NCI-H1436 (cell line): ENCODE data around the gene SHFL.
A peak's percentile ranks its signal among the peaks of the same experiment; 100 is the strongest.

Source experiments
- DNase-seq: peaks from one replicate; lab custom pipeline; 2025; lab: John Stamatoyannopoulos, UW

SHFL gene

DNA sequence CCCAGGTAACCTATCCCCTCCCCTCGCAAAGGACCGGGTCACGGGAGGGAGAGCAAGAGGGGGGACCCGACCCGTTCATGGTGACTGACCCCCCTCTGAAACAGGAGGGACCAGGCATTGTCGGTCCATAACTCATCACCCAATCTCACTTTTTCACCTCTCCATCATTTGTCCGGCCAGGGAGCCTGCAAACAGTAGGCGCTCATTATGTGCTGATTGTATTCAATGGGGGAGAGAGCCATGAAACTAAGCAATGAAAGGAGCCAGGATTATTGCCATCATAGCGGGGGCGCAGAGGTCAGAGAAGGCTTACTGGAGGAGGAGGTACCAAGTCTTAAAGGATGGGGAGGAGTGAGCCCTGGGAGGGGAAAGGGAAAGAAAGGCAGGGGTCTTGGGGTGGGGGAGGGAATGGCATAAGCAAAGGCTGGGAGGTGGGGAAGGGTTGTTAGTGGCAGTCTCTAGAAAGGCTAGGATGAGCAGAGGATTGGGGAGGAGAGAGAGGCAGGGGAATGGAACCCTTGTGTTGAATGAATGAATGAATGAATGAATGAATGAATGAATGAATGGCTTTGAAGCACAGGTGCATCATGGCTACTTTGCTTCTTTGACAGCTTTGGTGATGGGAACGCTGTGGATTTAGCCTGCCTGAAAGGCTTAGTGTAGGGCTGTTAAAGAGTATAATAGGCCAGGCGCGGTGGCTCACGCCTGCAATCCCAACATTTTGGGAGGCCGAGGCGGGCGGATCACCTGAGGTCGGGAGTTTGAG, 1.4 kb downstream of the SHFL start:
- no peak for DNase-seq

DNA sequence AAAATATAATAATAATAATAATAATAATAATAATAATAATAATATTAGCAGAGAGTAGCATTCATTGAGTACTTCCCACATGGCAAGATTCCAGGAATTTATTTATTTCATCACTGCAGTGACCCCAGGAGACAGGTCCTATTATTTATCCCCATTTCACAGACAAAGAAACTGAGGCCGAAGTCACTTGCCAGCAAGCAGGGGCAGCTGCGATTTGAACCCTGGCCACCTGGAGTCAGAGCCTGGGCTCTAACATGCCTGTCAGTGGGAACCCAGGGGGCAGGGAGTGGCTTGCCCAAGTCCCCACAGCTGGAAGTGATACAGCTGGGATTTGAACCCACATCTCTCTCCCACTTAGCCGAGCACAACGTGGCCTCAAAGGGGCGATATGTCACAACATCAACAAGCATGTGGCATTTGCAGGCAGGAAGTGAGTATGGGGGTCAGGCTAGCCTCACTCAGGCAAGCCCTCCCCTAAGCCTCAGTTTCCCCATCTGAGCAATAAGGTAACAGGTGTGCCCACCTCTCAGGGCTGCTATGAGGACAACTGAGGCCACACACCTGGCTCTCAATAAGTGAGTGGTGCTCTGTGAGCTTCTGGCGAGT, 2.9 kb downstream of the SHFL start:
- DNase-seq = no peak

DNA sequence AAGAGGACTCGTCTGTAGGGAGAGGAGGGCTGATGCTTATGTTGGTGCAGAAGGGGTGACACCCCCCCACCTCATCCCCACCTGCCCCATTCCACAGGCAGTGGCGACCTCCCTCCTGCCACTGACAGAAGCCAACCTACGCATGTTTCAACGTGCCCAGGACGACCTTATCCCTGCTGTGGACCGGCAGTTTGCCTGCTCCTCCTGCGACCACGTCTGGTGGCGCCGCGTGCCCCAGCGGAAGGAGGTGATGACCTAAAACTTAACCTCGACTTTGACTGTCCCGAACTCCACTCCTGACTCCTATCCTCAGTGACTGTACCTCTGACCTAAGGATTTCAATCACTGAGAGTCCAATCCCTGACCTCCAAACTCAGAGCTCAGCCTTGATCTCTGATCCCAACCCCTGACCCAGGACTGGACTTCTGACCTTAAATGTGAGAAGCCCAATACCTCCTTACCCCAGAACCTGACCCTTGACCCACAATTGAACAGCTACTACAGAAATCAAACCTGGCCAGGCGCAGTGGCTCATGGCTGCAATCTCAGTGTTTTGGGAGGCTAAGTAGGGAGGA, 3.8 kb downstream of the SHFL start:
- no peak for DNase-seq

DNA sequence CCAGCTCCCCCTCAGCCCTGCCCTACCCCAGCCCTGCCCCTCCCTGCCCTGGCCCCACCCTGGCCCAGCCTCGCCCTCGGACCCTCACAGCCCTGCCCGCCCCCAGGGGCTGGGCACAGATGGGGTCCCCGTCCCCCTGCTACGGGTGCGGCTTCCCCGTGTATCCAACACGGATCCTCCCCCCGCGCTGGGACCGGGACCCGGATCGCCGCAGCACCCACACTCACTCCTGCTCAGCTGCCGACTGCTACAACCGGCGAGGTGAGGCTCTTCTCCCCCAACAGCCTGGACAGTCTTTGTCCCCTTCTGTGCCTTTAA, 5.2 kb downstream of the SHFL start:
- DNase-seq = no peak

- DNase-seq = no peak
These were observed 6.0 kb downstream of the SHFL start for GRCh38 chr19:10091895-10092641.

- no peak for DNase-seq
These were observed 6.7 kb downstream of the SHFL start for GRCh38 chr19:10092648-10093294.

GRCh38 chr19:10093295-10094186, 7.4 kb downstream of the SHFL start:
- no peak for DNase-seq

DNA sequence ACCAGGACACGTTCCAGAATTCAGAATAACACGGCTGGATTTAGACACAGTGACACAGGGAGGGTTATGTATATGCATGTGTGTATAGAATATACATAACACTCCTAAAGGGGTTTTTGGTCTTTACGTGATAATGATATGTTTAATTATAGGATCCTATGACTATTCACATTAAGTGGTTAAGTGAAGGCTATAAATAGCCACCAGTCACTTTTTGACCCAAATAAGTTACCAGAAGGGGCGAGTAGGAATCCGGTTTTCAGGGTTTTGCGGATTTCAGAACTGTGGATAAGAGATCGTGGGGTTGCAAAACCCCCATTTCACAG, 9.5 kb downstream of the SHFL start:
- no peak for DNase-seq

DNA sequence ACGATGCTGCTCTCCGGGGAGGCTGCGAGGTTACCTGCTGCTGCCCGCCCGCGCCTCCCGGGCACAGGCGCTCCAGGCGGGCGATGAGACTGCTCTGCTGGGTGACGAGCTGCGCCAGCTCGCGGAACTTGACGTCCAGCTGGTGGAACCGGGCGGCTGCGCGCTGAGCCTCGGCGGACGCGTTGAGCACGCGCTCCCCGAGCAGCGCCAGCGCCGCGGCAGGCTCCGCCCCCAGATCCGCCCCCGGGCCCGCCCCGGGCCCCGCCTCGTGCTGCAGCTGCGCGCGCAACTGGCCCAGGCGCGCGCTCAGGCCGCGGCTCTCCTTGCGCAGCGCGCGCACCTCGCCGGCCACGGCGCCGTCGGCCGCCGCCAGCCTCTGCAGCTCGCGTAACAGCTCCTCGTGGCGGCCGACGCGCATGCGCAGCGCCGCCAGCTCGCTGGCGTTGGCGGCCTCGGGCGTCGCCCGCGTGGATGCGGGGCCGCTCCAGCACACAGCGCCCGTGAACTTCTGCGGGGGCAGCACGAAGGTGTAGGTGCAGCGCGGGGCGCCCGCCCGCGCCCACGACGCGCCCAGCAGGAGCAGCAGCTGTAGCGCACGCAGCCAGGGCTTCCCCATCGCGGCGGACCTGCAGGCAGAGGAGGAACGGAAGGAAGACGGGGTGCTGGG, 10.0 kb downstream of the SHFL start:
- peak; percentile 82 for DNase-seq

DNA sequence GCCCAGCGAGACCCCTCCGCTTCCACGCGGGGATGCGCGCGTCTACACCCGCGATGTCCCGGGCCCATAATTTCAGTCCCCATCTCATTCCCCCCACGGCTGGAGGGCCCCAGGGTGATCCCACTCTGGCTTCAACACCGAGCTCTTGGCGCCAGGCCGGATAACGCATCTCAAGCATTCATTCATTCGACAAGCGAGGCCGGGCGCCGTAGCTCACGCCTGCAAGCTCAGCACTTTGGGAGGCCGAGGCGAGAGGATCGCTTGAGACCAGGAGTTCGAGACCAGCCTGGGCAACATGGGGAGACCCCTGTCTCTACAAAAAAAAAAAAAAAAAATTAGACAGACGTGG, 10.5 kb downstream of the SHFL start:
- DNase-seq = no peak

GRCh38 chr19:10100163-10100785, 14.2 kb downstream of the SHFL start:
- DNase-seq = no peak

GRCh38 chr19:10102787-10103236, 16.7 kb downstream of the SHFL start:
- no peak for DNase-seq

- no peak for DNase-seq
These were observed 18.0 kb downstream of the SHFL start for GRCh38 chr19:10104130-10104513.

GRCh38 chr19:10104665-10105508, 18.8 kb downstream of the SHFL start:
- no peak for DNase-seq

DNA sequence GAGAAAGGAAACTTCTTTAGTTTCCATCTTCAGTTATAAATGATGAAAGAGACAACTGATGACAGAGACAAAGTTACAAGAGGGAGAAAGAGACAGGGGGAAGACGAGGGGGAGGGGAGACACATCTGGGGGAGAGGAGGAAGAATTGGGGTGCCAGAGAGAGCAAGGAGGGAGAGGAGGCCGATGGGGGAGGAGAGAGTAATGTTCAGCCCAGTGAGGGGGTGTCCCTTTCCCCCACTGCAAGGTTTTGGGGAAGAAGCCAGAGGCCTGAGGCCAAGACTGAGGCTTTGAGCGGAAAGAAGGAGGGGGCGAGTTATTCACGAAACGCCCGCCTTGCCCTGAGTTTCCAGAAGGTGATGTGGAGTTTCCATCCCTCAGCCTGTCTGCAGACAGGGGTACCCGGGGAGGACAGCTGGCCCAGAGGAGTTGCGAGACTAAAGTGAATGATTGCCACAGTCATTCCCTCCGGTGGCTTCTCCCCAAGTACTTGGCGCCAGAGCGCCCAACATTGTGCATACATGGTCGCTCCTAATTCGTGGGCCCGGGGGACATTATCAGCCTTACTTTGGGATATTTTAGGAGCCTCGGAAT, 19.5 kb downstream of the SHFL start:
- DNase-seq = no peak

- peak; percentile 99 for DNase-seq
These were observed 20.2 kb downstream of the SHFL start, which contains the start of gene PPAN for GRCh38 chr19:10106100-10106936. Gene PPAN (plus strand): TSS chr19:10106362. CDS start chr19:10106395, 33 bp downstream.

GRCh38 chr19:10107254-10107653, 21.1 kb downstream of the SHFL start:
- DNase-seq = no peak

- no peak for DNase-seq
These were observed 21.8 kb downstream of the SHFL start for GRCh38 chr19:10107817-10108367.
